HepG2 (cell line): Measurements from ENCODE around the gene TAF1D. TPM values are rescaled to one million over a fixed set of nuclear protein-coding genes. Genes with fewer than 3 reads are reported as not detected.

ENCODE experiments used
- ATRX ChIP-seq: sonication (generic); formaldehyde crosslinking; IDR thresholded peaks from 2 replicates; pipeline ENCODE4 v1.4.0; 2020; ENCODE audit warnings: missing genetic modification reagents, borderline replicate concordance
- FOXK1 ChIP-seq: sonication (generic); formaldehyde crosslinking; IDR thresholded peaks from 2 replicates; pipeline ENCODE4 v1.4.0; 2020; ENCODE audit warnings: low read depth, missing genetic modification reagents, borderline replicate concordance
- HOXA5 ChIP-seq: sonication (generic); formaldehyde crosslinking; IDR thresholded peaks from 2 replicates; pipeline ENCODE4 v1.4.0; 2020; ENCODE audit warnings: missing genetic modification reagents
- KLF9 ChIP-seq: IDR thresholded peaks from 2 replicates; pipeline ENCODE4 v1.6.1; 2016; ENCODE audit warnings: low read depth
- MEIS1 ChIP-seq: sonication (generic); formaldehyde crosslinking; IDR thresholded peaks from 2 replicates; pipeline ENCODE4 v1.9.0; 2021; ENCODE audit warnings: mild to moderate bottlenecking, missing genetic modification reagents, moderate library complexity, borderline replicate concordance
- NCOA1 ChIP-seq: sonication (generic); formaldehyde crosslinking; IDR thresholded peaks from 2 replicates; pipeline ENCODE4 v1.9.0; 2021; ENCODE audit warnings: missing genetic modification reagents
- SCMH1 ChIP-seq: sonication (generic); formaldehyde crosslinking; IDR thresholded peaks from 2 replicates; pipeline ENCODE4 v1.9.0; 2021; ENCODE audit warnings: missing genetic modification reagents, mild to moderate bottlenecking, borderline replicate concordance
- SIN3A ChIP-seq: IDR thresholded peaks from 2 replicates; pipeline ENCODE4 v1.6.1; 2011; ENCODE audit warnings: low read depth, mild to moderate bottlenecking, control low read depth, low read length, borderline replicate concordance
- ZBTB1 ChIP-seq: sonication (generic); formaldehyde crosslinking; IDR thresholded peaks from 2 replicates; pipeline ENCODE4 v1.4.0; 2020; ENCODE audit warnings: missing genetic modification reagents, borderline replicate concordance
- ZBTB38 ChIP-seq: sonication (generic); formaldehyde crosslinking; IDR thresholded peaks from 2 replicates; pipeline ENCODE4 v1.5.1; 2020; ENCODE audit warnings: mild to moderate bottlenecking, missing genetic modification reagents
- ZMAT3 ChIP-seq: sonication (generic); formaldehyde crosslinking; conservative IDR thresholded peaks from 2 replicates; pipeline ENCODE4 v1.7.0; 2021; ENCODE audit warnings: missing genetic modification reagents
- ZNF230 ChIP-seq: sonication (generic); formaldehyde crosslinking; IDR thresholded peaks from 2 replicates; pipeline ENCODE4 v1.4.0; 2020; ENCODE audit warnings: mild to moderate bottlenecking, missing genetic modification reagents
- ZNF317 ChIP-seq: sonication (generic); formaldehyde crosslinking; IDR thresholded peaks from 2 replicates; pipeline ENCODE4 v1.5.0; 2020; ENCODE audit warnings: mild to moderate bottlenecking, missing genetic modification reagents
- ZNF543 ChIP-seq: sonication (generic); formaldehyde crosslinking; IDR thresholded peaks from 2 replicates; pipeline ENCODE4 v1.4.0; 2020; ENCODE audit warnings: mild to moderate bottlenecking, missing genetic modification reagents
- ZNF552 ChIP-seq: sonication (generic); formaldehyde crosslinking; IDR thresholded peaks from 2 replicates; pipeline ENCODE4 v1.9.0; 2022; ENCODE audit warnings: missing genetic modification reagents, mild to moderate bottlenecking, borderline replicate concordance
- ZNF674 ChIP-seq: sonication (generic); formaldehyde crosslinking; IDR thresholded peaks from 2 replicates; pipeline ENCODE4 v1.5.0; 2020; ENCODE audit warnings: low read depth, mild to moderate bottlenecking, missing genetic modification reagents
- ZNF883 ChIP-seq: sonication (generic); formaldehyde crosslinking; IDR thresholded peaks from 2 replicates; pipeline ENCODE4 v1.5.1; 2020; ENCODE audit warnings: mild to moderate bottlenecking, missing genetic modification reagents; ENCODE audit errors: not compliant biosample characterization
- polyA plus RNA-seq, 8 experiments: library from polyadenylated mRNA; depleted of rRNA in 3 of 8; stranded (reverse) in 7 of 8; unstranded in 1 of 8; fragments of >200 nt; fragmentation: Illumina TruSeq in 4 of 8; extraction: Trizol in 4 of 8; gene quantifications; 2 replicates each; pipeline versions ENCODE4 v1.2.1 to v1.2.3, GENCODE V29; 2011 to 2016; ENCODE audit warnings: low read depth in 4 of 8, missing spikeins in 1 of 8, mixed read lengths in 1 of 8; ENCODE audit not compliant: insufficient read depth in 1 of 8
- total RNA-seq, 5 experiments: library from RNA; depleted of rRNA; stranded (reverse); fragments of >200 nt; fragmentation: Illumina TruSeq; extraction: Trizol; gene quantifications; 2 replicates each; pipeline ENCODE4 v1.2.3, GENCODE V29; 2016; ENCODE audit warnings: low read depth in 1 of 5
- TF ChIP-seq, protein P1 (sequence below): sonication (generic); formaldehyde crosslinking; IDR thresholded peaks from 2 replicates; pipeline ENCODE4 v1.4.0; 2020; ENCODE audit warnings: mild to moderate bottlenecking, low read depth, missing genetic modification reagents
- TF ChIP-seq, protein P2 (sequence below): IDR thresholded peaks from 2 replicates; pipeline ENCODE4 v1.6.1; 2018; ENCODE audit warnings: missing genetic modification reagents
- TF ChIP-seq, protein P3 (sequence below), 2 experiments: sonication (generic) in 1 of 2; formaldehyde crosslinking in 1 of 2; IDR thresholded peaks; 2 replicates each; pipeline versions ENCODE4 v1.4.0 to v1.6.1; 2018 to 2020; ENCODE audit warnings: missing genetic modification reagents in 2 of 2, borderline replicate concordance in 1 of 2, low read depth in 1 of 2, mild to moderate bottlenecking in 1 of 2, missing biosample characterization in 1 of 2
- TF ChIP-seq, protein P4 (sequence below): sonication (generic); formaldehyde crosslinking; IDR thresholded peaks from 2 replicates; pipeline ENCODE4 v1.4.0; 2020; ENCODE audit warnings: missing genetic modification reagents

The TAF1D gene
- total and polyA plus RNA-seq, 2 of the 13 experiments (the other 11 are each of a cell fraction or from before 2014, with no cell fraction given): 132 to 207 TPM

DNA sequence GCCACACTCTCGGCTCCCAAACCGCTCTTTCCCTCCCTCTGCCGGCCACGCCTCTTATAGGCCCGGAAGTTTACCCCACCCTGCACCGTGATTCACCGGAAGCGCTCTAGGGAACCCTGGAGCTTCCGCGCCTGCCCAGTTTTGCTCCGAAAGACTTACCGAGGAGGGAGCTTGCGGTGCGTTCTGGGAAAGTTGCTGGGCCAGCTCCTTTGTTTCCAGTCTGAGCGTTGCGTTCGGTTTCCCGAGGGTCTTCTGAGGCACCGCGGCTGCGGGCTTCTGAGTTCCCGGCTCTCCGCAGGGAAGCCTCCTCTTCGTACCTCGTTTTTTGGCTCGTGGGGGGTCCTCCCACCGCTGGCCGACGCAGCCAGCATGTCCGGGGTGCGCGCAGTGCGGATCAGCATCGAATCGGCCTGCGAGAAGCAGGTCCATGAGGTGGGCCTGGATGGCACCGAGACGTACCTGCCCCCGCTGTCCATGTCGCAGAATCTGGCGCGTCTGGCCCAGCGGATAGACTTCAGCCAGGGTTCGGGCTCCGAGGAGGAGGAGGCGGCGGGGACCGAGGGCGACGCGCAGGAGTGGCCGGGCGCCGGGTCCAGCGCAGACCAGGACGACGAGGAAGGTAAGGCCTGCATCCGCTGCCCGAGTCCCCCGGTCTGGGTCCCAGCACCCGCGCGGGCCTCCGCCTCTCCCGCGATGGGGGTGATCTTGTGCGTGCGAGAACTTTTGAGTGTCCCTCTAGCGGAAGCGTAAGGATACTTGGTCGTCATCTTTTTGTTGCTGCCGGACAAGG, 43.0 kb upstream of the TAF1D start, which contains the start of gene MED17 (continued):
- TF ChIP-seq KLF9 (CRISPR knock-in tag) (no peak), FOXK1 (CRISPR knock-in tag) (peak; percentile 86; the same call in 1 of the 2 replicates), SIN3A (peak; percentile 76), NCOA1 (CRISPR knock-in tag) (no peak), ATRX (CRISPR knock-in tag) (no peak), ZNF883 (CRISPR knock-in tag) (peak; percentile 55), ZNF230 (CRISPR knock-in tag) (no peak), ZNF317 (CRISPR knock-in tag) (peak; percentile 78; the same call in 1 of the 2 replicates), ZBTB1 (no peak), MEIS1 (peak; percentile 42; the same call in 1 of the 2 replicates), ZNF543 (CRISPR knock-in tag) (0 out of 2 replicates have a peak, but pooled peaks have one; percentile 67), ZMAT3 (peak; percentile 75; the same call in 1 of the 2 replicates), ZNF552 (CRISPR knock-in tag) (no peak), SCMH1 (CRISPR knock-in tag) (no peak), ZBTB38 (CRISPR knock-in tag) (peak; percentile 54), ZNF674 (CRISPR knock-in tag) (no peak), HOXA5 (0 out of 2 replicates have a peak, but pooled peaks have one; percentile 10)
- TF ChIP-seq, protein P1, sequence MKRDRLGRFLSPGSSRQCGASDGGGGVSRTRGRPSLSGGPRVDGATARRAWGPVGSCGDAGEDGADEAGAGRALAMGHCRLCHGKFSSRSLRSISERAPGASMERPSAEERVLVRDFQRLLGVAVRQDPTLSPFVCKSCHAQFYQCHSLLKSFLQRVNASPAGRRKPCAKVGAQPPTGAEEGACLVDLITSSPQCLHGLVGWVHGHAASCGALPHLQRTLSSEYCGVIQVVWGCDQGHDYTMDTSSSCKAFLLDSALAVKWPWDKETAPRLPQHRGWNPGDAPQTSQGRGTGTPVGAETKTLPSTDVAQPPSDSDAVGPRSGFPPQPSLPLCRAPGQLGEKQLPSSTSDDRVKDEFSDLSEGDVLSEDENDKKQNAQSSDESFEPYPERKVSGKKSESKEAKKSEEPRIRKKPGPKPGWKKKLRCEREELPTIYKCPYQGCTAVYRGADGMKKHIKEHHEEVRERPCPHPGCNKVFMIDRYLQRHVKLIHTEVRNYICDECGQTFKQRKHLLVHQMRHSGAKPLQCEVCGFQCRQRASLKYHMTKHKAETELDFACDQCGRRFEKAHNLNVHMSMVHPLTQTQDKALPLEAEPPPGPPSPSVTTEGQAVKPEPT (CRISPR knock-in tag): no peak; the same call in none of the 2 replicates
- TF ChIP-seq, protein P2, sequence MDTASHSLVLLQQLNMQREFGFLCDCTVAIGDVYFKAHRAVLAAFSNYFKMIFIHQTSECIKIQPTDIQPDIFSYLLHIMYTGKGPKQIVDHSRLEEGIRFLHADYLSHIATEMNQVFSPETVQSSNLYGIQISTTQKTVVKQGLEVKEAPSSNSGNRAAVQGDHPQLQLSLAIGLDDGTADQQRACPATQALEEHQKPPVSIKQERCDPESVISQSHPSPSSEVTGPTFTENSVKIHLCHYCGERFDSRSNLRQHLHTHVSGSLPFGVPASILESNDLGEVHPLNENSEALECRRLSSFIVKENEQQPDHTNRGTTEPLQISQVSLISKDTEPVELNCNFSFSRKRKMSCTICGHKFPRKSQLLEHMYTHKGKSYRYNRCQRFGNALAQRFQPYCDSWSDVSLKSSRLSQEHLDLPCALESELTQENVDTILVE (CRISPR knock-in tag): 0 out of 2 replicates have a peak, but pooled peaks have one; percentile 40
- TF ChIP-seq, protein P3, sequence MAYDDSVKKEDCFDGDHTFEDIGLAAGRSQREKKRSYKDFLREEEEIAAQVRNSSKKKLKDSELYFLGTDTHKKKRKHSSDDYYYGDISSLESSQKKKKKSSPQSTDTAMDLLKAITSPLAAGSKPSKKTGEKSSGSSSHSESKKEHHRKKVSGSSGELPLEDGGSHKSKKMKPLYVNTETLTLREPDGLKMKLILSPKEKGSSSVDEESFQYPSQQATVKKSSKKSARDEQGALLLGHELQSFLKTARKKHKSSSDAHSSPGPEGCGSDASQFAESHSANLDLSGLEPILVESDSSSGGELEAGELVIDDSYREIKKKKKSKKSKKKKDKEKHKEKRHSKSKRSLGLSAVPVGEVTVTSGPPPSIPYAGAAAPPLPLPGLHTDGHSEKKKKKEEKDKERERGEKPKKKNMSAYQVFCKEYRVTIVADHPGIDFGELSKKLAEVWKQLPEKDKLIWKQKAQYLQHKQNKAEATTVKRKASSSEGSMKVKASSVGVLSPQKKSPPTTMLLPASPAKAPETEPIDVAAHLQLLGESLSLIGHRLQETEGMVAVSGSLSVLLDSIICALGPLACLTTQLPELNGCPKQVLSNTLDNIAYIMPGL (CRISPR knock-in tag; IDR thresholded peaks at IDR 0.05; ENCODE audit: borderline replicate concordance in 1 of 2, low read depth in 1 of 2): peak; percentile 77 to 94
- TF ChIP-seq, protein P4, sequence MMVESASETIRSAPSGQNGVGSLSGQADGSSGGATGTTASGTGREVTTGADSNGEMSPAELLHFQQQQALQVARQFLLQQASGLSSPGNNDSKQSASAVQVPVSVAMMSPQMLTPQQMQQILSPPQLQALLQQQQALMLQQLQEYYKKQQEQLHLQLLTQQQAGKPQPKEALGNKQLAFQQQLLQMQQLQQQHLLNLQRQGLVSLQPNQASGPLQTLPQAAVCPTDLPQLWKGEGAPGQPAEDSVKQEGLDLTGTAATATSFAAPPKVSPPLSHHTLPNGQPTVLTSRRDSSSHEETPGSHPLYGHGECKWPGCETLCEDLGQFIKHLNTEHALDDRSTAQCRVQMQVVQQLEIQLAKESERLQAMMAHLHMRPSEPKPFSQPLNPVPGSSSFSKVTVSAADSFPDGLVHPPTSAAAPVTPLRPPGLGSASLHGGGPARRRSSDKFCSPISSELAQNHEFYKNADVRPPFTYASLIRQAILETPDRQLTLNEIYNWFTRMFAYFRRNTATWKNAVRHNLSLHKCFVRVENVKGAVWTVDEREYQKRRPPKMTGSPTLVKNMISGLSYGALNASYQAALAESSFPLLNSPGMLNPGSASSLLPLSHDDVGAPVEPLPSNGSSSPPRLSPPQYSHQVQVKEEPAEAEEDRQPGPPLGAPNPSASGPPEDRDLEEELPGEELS (CRISPR knock-in tag): peak; percentile 79
